ENCODE data around the gene SMCHD1. TPM values are rescaled to one million over a fixed set of nuclear protein-coding genes. Genes with fewer than 3 reads are reported as not detected.
"Not testable (repeated sequence)": the region's sequence is repeated elsewhere in the genome, so short reads cannot be mapped to it uniquely, and the experiment has no call there.

The SMCHD1 gene
- total RNA-seq, 4 donors from 2014 or later = 35.5 to 126 (median 41.3) TPM

GRCh38 chr18:2848247-2849246, 193.0 kb downstream of the SMCHD1 start:
- Histone ChIP-seq H3K4me3 (peak overlapping the region; percentile 64), H3K27ac (peak overlapping the region; percentile 84), H3K27me3 (peaks cover 60% of the 10 kb centered on the region), H3K36me3 (no peaks in the 10 kb centered on the region), H3K9me3 (no peaks in the 10 kb centered on the region), H3K4me1 (peaks cover 34% of the 10 kb centered on the region)
- TF ChIP-seq CTCF (IDR thresholded peaks at IDR 0.05) = no peak
- no peak for TF ChIP-seq POLR2A (IDR thresholded peaks at IDR 0.05)
- no peak for TF ChIP-seq POLR2AphosphoS5 (IDR thresholded peaks at IDR 0.05)
- TF ChIP-seq EP300 (IDR thresholded peaks at IDR 0.05) = no peak
- no peak for DNase-seq (ENCODE audit: low spot score in 2 of 2)
- WGBS = 23% methylated on average over 17 of the region's 17 CpGs

- peaks cover 47% of the 10 kb centered on the region for H3K27me3 ChIP-seq
- H3K4me1 ChIP-seq = peaks cover 48% of the 10 kb centered on the region
- 88% methylated on average over 2 of the region's 2 CpGs for WGBS
- no peak for TF ChIP-seq EP300 (IDR thresholded peaks at IDR 0.05)
- no peak for TF ChIP-seq POLR2AphosphoS5 (IDR thresholded peaks at IDR 0.05)
- no peak for TF ChIP-seq POLR2A (IDR thresholded peaks at IDR 0.05)
- no peak for TF ChIP-seq CTCF (IDR thresholded peaks at IDR 0.05)
- peak in 1 of 2 donors; percentile 6 for DNase-seq (ENCODE audit: low spot score in 2 of 2)
- no peak overlapping the region for H3K27ac ChIP-seq
- H3K9me3 ChIP-seq = no peaks in the 10 kb centered on the region
- no peaks in the 10 kb centered on the region for H3K36me3 ChIP-seq
- no peak overlapping the region for H3K4me3 ChIP-seq
Observed at GRCh38 chr18:2850816-2851215, 195.3 kb downstream of the SMCHD1 start.

GRCh38 chr18:2851771-2852170, 196.2 kb downstream of the SMCHD1 start:
- DNase-seq (ENCODE audit: low spot score in 2 of 2) = peak in 1 of 2 donors; percentile 1
- H3K4me3 ChIP-seq = no peak overlapping the region
- WGBS = 89% methylated on average over 8 of the region's 8 CpGs
- TF ChIP-seq POLR2AphosphoS5 (IDR thresholded peaks at IDR 0.05) (no peak), CTCF (IDR thresholded peaks at IDR 0.05) (no peak), EP300 (IDR thresholded peaks at IDR 0.05) (no peak), POLR2A (IDR thresholded peaks at IDR 0.05) (no peak)
- no peaks in the 10 kb centered on the region for H3K9me3 ChIP-seq
- no peaks in the 10 kb centered on the region for H3K36me3 ChIP-seq
- H3K27me3 ChIP-seq = peaks cover 40% of the 10 kb centered on the region
- peaks cover 48% of the 10 kb centered on the region for H3K4me1 ChIP-seq
- H3K27ac ChIP-seq = no peak overlapping the region

- peak in 1 of 2 donors; percentile 20 for DNase-seq (ENCODE audit: low spot score in 2 of 2)
- not testable (repeated sequence) for H3K36me3 ChIP-seq, H3K9me3 ChIP-seq, H3K4me3 ChIP-seq, H3K27ac ChIP-seq
- WGBS = 90% methylated on average over 12 of the region's 12 CpGs
- peaks cover 50% of the 10 kb centered on the region for H3K4me1 ChIP-seq
- peaks cover 33% of the 10 kb centered on the region for H3K27me3 ChIP-seq
Observed at GRCh38 chr18:2852460-2852859, 196.9 kb downstream of the SMCHD1 start.

- Histone ChIP-seq H3K36me3 (no peaks in the 10 kb centered on the region), H3K27me3 (peaks cover 24% of the 10 kb centered on the region), H3K9me3 (no peaks in the 10 kb centered on the region), H3K4me3 (no peak overlapping the region), H3K27ac (no peak overlapping the region), H3K4me1 (peaks cover 45% of the 10 kb centered on the region)
- 92% methylated on average over 16 of the region's 18 CpGs for WGBS
- DNase-seq (ENCODE audit: low spot score in 2 of 2) = peak in 1 of 2 donors; percentile 76
- TF ChIP-seq EP300 (IDR thresholded peaks at IDR 0.05) = no peak
- no peak for TF ChIP-seq POLR2A (IDR thresholded peaks at IDR 0.05)
- TF ChIP-seq CTCF (IDR thresholded peaks at IDR 0.05) = no peak
- no peak for TF ChIP-seq POLR2AphosphoS5 (IDR thresholded peaks at IDR 0.05)
Observed at GRCh38 chr18:2853173-2853925, 197.8 kb downstream of the SMCHD1 start.
